ENCODE data around the gene BRMS1L. TPM values are rescaled to one million over a fixed set of nuclear protein-coding genes. Genes with fewer than 3 reads are reported as not detected.

BRMS1L gene
- total and polyA plus RNA-seq, 2 of the 13 experiments (the other 11 are each of a cell fraction or from before 2014, with no cell fraction given), result 21.1 to 23.8 TPM

- TF ChIP-seq HMGXB4 (CRISPR knock-in tag; IDR thresholded peaks at IDR 0.05; ENCODE audit: borderline replicate concordance in 1 of 2, low read depth in 1 of 2) (peak; percentile 99 to 100), ZNF496 (CRISPR knock-in tag; IDR thresholded peaks at IDR 0.05; ENCODE audit: insufficient replicate concordance) (no peak), ZNF7 (CRISPR knock-in tag; IDR thresholded peaks at IDR 0.05) (0 out of 2 replicates have a peak, but pooled peaks have one; percentile 59), ARID2 (CRISPR knock-in tag; IDR thresholded peaks at IDR 0.05; ENCODE audit: borderline replicate concordance) (peak; percentile 100), MBD4 (IDR thresholded peaks at IDR 0.05; ENCODE audit: borderline replicate concordance, low read length) (no peak), ZNF549 (CRISPR knock-in tag; IDR thresholded peaks at IDR 0.05) (no peak; the same call in 1 of the 2 replicates), PHB2 (IDR thresholded peaks at IDR 0.05; ENCODE audit: partially characterized antibody) (no peak), ZNF775 (CRISPR knock-in tag; IDR thresholded peaks at IDR 0.05; ENCODE audit: borderline replicate concordance) (peak; percentile 95), BRF2 (CRISPR knock-in tag; IDR thresholded peaks at IDR 0.05) (peak; percentile 99), IRF1 (CRISPR knock-in tag; IDR thresholded peaks at IDR 0.05; ENCODE audit: low read depth) (peak; percentile 97), KAT8 (CRISPR knock-in tag; IDR thresholded peaks at IDR 0.05) (peak; percentile 95), E2F5 (CRISPR knock-in tag; conservative IDR thresholded peaks at IDR 0.05) (peak; percentile 88), ADNP (CRISPR knock-in tag; IDR thresholded peaks at IDR 0.05) (0 out of 2 replicates have a peak, but pooled peaks have one; percentile 44), NFE2L2 (IDR thresholded peaks at IDR 0.05; ENCODE audit: low read length) (no peak), ZNF10 (CRISPR knock-in tag; IDR thresholded peaks at IDR 0.05; ENCODE audit: borderline replicate concordance, low read depth) (peak; percentile 98), ZNF614 (CRISPR knock-in tag; IDR thresholded peaks at IDR 0.05; ENCODE audit: borderline replicate concordance) (no peak; the same call in none of the 2 replicates), TSC22D2 (CRISPR knock-in tag; IDR thresholded peaks at IDR 0.05; ENCODE audit: borderline replicate concordance) (peak; percentile 91), ZNF562 (CRISPR knock-in tag; IDR thresholded peaks at IDR 0.05; ENCODE audit: borderline replicate concordance) (no peak; the same call in 1 of the 2 replicates), MEF2D (CRISPR knock-in tag; IDR thresholded peaks at IDR 0.05) (peak; percentile 96), ZNF841 (CRISPR knock-in tag; IDR thresholded peaks at IDR 0.05; ENCODE audit: borderline replicate concordance) (no peak; the same call in 1 of the 2 replicates), ZNF879 (CRISPR knock-in tag; IDR thresholded peaks at IDR 0.05) (peak; percentile 98)
- TF ChIP-seq, protein P1, sequence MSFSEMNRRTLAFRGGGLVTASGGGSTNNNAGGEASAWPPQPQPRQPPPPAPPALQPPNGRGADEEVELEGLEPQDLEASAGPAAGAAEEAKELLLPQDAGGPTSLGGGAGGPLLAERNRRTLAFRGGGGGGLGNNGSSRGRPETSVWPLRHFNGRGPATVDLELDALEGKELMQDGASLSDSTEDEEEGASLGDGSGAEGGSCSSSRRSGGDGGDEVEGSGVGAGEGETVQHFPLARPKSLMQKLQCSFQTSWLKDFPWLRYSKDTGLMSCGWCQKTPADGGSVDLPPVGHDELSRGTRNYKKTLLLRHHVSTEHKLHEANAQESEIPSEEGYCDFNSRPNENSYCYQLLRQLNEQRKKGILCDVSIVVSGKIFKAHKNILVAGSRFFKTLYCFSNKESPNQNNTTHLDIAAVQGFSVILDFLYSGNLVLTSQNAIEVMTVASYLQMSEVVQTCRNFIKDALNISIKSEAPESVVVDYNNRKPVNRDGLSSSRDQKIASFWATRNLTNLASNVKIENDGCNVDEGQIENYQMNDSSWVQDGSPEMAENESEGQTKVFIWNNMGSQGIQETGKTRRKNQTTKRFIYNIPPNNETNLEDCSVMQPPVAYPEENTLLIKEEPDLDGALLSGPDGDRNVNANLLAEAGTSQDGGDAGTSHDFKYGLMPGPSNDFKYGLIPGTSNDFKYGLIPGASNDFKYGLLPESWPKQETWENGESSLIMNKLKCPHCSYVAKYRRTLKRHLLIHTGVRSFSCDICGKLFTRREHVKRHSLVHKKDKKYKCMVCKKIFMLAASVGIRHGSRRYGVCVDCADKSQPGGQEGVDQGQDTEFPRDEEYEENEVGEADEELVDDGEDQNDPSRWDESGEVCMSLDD (CRISPR knock-in tag; IDR thresholded peaks at IDR 0.05; ENCODE audit: borderline replicate concordance), result no peak
Observed at GRCh38 chr14:35826218-35826951, at the start of gene BRMS1L (continued).

Data from HepG2 (cell line).